GM19328 (cell line): Measurements from ENCODE around the gene TAS1R3.
A peak's percentile ranks its signal among the peaks of the same experiment; 100 is the strongest.

Experiments
- ATAC-seq: cut with Tn5 transposase; IDR thresholded peaks from one replicate; pipeline ENCODE4 v1.9.1; 2021; ENCODE audit warnings: mild to moderate bottlenecking, moderate library complexity; ENCODE audit not compliant: unreplicated experiment

TAS1R3 gene

GRCh38 chr1:1320666-1321448, 10.2 kb upstream of the TAS1R3 start:
- no peak for ATAC-seq

GRCh38 chr1:1321477-1321876, 9.6 kb upstream of the TAS1R3 start:
- ATAC-seq = no peak

GRCh38 chr1:1322418-1322817, 8.7 kb upstream of the TAS1R3 start:
- no peak for ATAC-seq

GRCh38 chr1:1322952-1323351, 8.1 kb upstream of the TAS1R3 start:
- ATAC-seq = no peak

GRCh38 chr1:1324084-1324523, 7.0 kb upstream of the TAS1R3 start:
- peak; percentile 15 for ATAC-seq

GRCh38 chr1:1324524-1325287, 6.4 kb upstream of the TAS1R3 start, which contains the start of the genes CPTP and INTS11:
Gene CPTP, plus strand, starts transcription at chr1:1324802. Its CDS starts 2,109 bp downstream, at chr1:1326911.
Gene INTS11, minus strand, starts transcription at chr1:1324660. Its CDS starts 52 bp downstream, at chr1:1324608.
- ATAC-seq = peak; percentile 64

GRCh38 chr1:1325288-1326074, 5.6 kb upstream of the TAS1R3 start:
- no peak for ATAC-seq

GRCh38 chr1:1326075-1326605, 4.9 kb upstream of the TAS1R3 start:
- no peak for ATAC-seq

- no peak for ATAC-seq
Measured at GRCh38 chr1:1327291-1327690, 3.8 kb upstream of the TAS1R3 start.

- ATAC-seq = no peak
Measured at GRCh38 chr1:1328254-1328653, 2.8 kb upstream of the TAS1R3 start.

GRCh38 chr1:1329304-1330210, 1.5 kb upstream of the TAS1R3 start:
- no peak for ATAC-seq

- ATAC-seq = no peak
Measured at GRCh38 chr1:1330366-1331067, 563 bp upstream of the TAS1R3 start.

- no peak for ATAC-seq
Measured at GRCh38 chr1:1332031-1332755, 1.1 kb downstream of the TAS1R3 start.

GRCh38 chr1:1332774-1333480, 1.8 kb downstream of the TAS1R3 start:
- ATAC-seq = no peak

GRCh38 chr1:1333551-1334241, 2.6 kb downstream of the TAS1R3 start:
- no peak for ATAC-seq

GRCh38 chr1:1334835-1335234, 3.8 kb downstream of the TAS1R3 start:
- ATAC-seq = no peak

- no peak for ATAC-seq
Measured at GRCh38 chr1:1335283-1335682, 4.2 kb downstream of the TAS1R3 start.
